Measurements from ENCODE around the gene SLC6A19.
"Not testable (repeated sequence)": the region's sequence is repeated elsewhere in the genome, so short reads cannot be mapped to it uniquely, and the experiment has no call there.

Gene SLC6A19

GRCh38 chr5:1201327-1202025 is at the start of gene SLC6A19:
SLC6A19 (plus strand) TSS chr5:1201595; CDS start chr5:1201651, 56 bp downstream.
- DNase-seq (ENCODE audit: low read depth in 1 of 2, low spot score in 1 of 2), result no peak

- no peak for DNase-seq (ENCODE audit: low read depth in 1 of 2, low spot score in 1 of 2)
These were observed 49.2 kb upstream of the SLC6A19 start for GRCh38 chr5:1152156-1152555.

GRCh38 chr5:1152771-1153282 is 48.6 kb upstream of the SLC6A19 start:
- no peak for DNase-seq (ENCODE audit: low read depth in 1 of 2, low spot score in 1 of 2)

GRCh38 chr5:1153428-1153827 is 48.0 kb upstream of the SLC6A19 start:
- no peak for DNase-seq (ENCODE audit: low read depth in 1 of 2, low spot score in 1 of 2)

- no peak for DNase-seq (ENCODE audit: low read depth in 1 of 2, low spot score in 1 of 2)
These were observed 46.0 kb upstream of the SLC6A19 start for GRCh38 chr5:1155191-1156032.

GRCh38 chr5:1156033-1156753 is 45.2 kb upstream of the SLC6A19 start:
- DNase-seq (ENCODE audit: low read depth in 1 of 2, low spot score in 1 of 2), result no peak

GRCh38 chr5:1156754-1157460 is 44.5 kb upstream of the SLC6A19 start:
- DNase-seq (ENCODE audit: low read depth in 1 of 2, low spot score in 1 of 2), result no peak

GRCh38 chr5:1157461-1157986 is 43.9 kb upstream of the SLC6A19 start:
- not testable (repeated sequence) for DNase-seq (ENCODE audit: low read depth in 1 of 2, low spot score in 1 of 2)

GRCh38 chr5:1158647-1159340 is 42.6 kb upstream of the SLC6A19 start:
- DNase-seq (ENCODE audit: low read depth in 1 of 2, low spot score in 1 of 2), result no peak

GRCh38 chr5:1159341-1159675 is 42.1 kb upstream of the SLC6A19 start:
- DNase-seq (ENCODE audit: low read depth in 1 of 2, low spot score in 1 of 2), result no peak

GRCh38 chr5:1159774-1160406 is 41.5 kb upstream of the SLC6A19 start:
- DNase-seq (ENCODE audit: low read depth in 1 of 2, low spot score in 1 of 2), result no peak

- no peak for DNase-seq (ENCODE audit: low read depth in 1 of 2, low spot score in 1 of 2)
These were observed 40.1 kb upstream of the SLC6A19 start for GRCh38 chr5:1161108-1161832.

GRCh38 chr5:1161833-1162229 is 39.6 kb upstream of the SLC6A19 start:
- no peak for DNase-seq (ENCODE audit: low read depth in 1 of 2, low spot score in 1 of 2)

- no peak for DNase-seq (ENCODE audit: low read depth in 1 of 2, low spot score in 1 of 2)
These were observed 39.1 kb upstream of the SLC6A19 start for GRCh38 chr5:1162276-1162675.

- no peak for DNase-seq (ENCODE audit: low read depth in 1 of 2, low spot score in 1 of 2)
These were observed 38.6 kb upstream of the SLC6A19 start for GRCh38 chr5:1162751-1163150.

- no peak for DNase-seq (ENCODE audit: low read depth in 1 of 2, low spot score in 1 of 2)
These were observed 38.0 kb upstream of the SLC6A19 start for GRCh38 chr5:1163366-1163765.

- DNase-seq (ENCODE audit: low read depth in 1 of 2, low spot score in 1 of 2), result no peak
These were observed 37.5 kb upstream of the SLC6A19 start for GRCh38 chr5:1163879-1164278.

- no peak for DNase-seq (ENCODE audit: low read depth in 1 of 2, low spot score in 1 of 2)
These were observed 36.4 kb upstream of the SLC6A19 start for GRCh38 chr5:1164696-1165630.
